Keratinocyte (primary cell): Measurements from ENCODE around the gene TMEM271. TPM values are rescaled to one million over a fixed set of nuclear protein-coding genes. Genes with fewer than 3 reads are reported as not detected.
"Not testable (repeated sequence)": the region's sequence is repeated elsewhere in the genome, so short reads cannot be mapped to it uniquely, and the experiment has no call there.

Experiments used
- DNase-seq: peaks from one replicate; pipeline ENCODE4 v3.0.0-alpha.2; 2011; ENCODE audit warnings: low read depth, missing footprints, low spot score
- FAIRE-seq: peaks from 2 replicates; lab custom pipeline; 2011; peaks lifted over from hg19 to GRCh38; lab: Jason Lieb, UNC
- H2AFZ ChIP-seq: 2 replicates; pipeline ENCODE4 v1.6.0; 2012; ENCODE audit warnings: low read length, control low read depth, inconsistent platforms; ENCODE audit not compliant: control insufficient read depth
- H3K27ac ChIP-seq: 2 replicates; pipeline ENCODE4 v1.5.1; 2011; ENCODE audit warnings: low read length; ENCODE audit not compliant: control insufficient read depth, insufficient read depth
- H3K27me3 ChIP-seq: 3 replicates; pipeline ENCODE4 v1.6.0; 2011; ENCODE audit warnings: low read length; ENCODE audit not compliant: control insufficient read depth, insufficient read depth; ENCODE audit errors: extremely low read depth
- H3K36me3 ChIP-seq, 2 experiments: 2 replicates in 1 of 2; 3 replicates in 1 of 2; pipeline ENCODE4 v1.5.1; 2011; ENCODE audit warnings: low read length in 2 of 2, mild to moderate bottlenecking in 1 of 2; ENCODE audit not compliant: control insufficient read depth in 2 of 2, insufficient read depth in 2 of 2; ENCODE audit errors: extremely low read depth in 1 of 2
- H3K4me1 ChIP-seq: 3 replicates; pipeline ENCODE4 v1.5.1; 2011; ENCODE audit warnings: low read length; ENCODE audit not compliant: control insufficient read depth, insufficient read depth; ENCODE audit errors: extremely low read depth
- H3K4me2 ChIP-seq: 3 replicates; pipeline ENCODE4 v1.6.0; 2011; ENCODE audit warnings: low read depth, low read length; ENCODE audit not compliant: control insufficient read depth, insufficient read depth; ENCODE audit errors: extremely low read depth
- H3K4me3 ChIP-seq, 3 experiments: fragments of 200-600 bp in 1 of 3; sonication (generic) in 1 of 3; 2 replicates in 2 of 3; 3 replicates in 1 of 3; pipeline ENCODE4 v1.5.1; 2011 to 2016; ENCODE audit warnings: low read length in 3 of 3, mild to moderate bottlenecking in 3 of 3, control low read depth in 2 of 3, inconsistent platforms in 1 of 3, low read depth in 1 of 3, mixed read lengths in 1 of 3, mixed run types in 1 of 3, moderate library complexity in 1 of 3; ENCODE audit not compliant: control insufficient read depth in 2 of 3, insufficient read depth in 2 of 3; ENCODE audit errors: extremely low read depth in 1 of 3
- H3K79me2 ChIP-seq: 2 replicates; pipeline ENCODE4 v1.6.0; 2012; ENCODE audit warnings: low read length; ENCODE audit not compliant: control insufficient read depth, insufficient read depth
- H3K9ac ChIP-seq: 3 replicates; pipeline ENCODE4 v1.6.0; 2011; ENCODE audit warnings: low read length; ENCODE audit not compliant: control insufficient read depth, insufficient read depth; ENCODE audit errors: extremely low read depth
- H3K9me1 ChIP-seq: 3 replicates; pipeline ENCODE4 v1.6.0; 2011; ENCODE audit warnings: low read length; ENCODE audit not compliant: control insufficient read depth, insufficient read depth; ENCODE audit errors: extremely low read depth
- H3K9me3 ChIP-seq: 2 replicates; pipeline ENCODE4 v1.5.1; 2012; ENCODE audit warnings: low read depth, low read length; ENCODE audit not compliant: control insufficient read depth
- H4K20me1 ChIP-seq: 3 replicates; pipeline ENCODE4 v1.6.0; 2011; ENCODE audit warnings: low read length; ENCODE audit not compliant: control insufficient read depth, insufficient read depth; ENCODE audit errors: extremely low read depth
- EZH2 ChIP-seq: IDR thresholded peaks from one replicate; pipeline ENCODE4 v1.6.1; 2012; ENCODE audit warnings: inconsistent platforms, mild to moderate bottlenecking, low read length, moderate library complexity
- dilution Hi-C: fragments of 300-500 bp; cut with MboI; formaldehyde crosslinking; loops from one replicate; pipeline ENCODE4 v1.7.0; 2020; ENCODE audit warnings: low sequenced_read_pairs; ENCODE audit not compliant: extremely low pct_ligation_motif_present
- polyA plus RNA-seq, 5 experiments: library from polyadenylated mRNA; depleted of rRNA in 3 of 5; stranded (reverse) in 3 of 5; stranded (forward) in 1 of 5; unstranded in 1 of 5; fragments of >200 nt; gene quantifications; 1 replicate in 1 of 5; 2 replicates in 3 of 5; 3 replicates in 1 of 5; pipeline versions ENCODE4 v1.2.1 to v1.2.3, GENCODE V29; 2011 to 2012; ENCODE audit warnings: missing spikeins in 2 of 5, low read depth in 1 of 5, low replicate concordance in 1 of 5
- TF ChIP-seq, protein P1 (sequence below), 3 experiments: IDR thresholded peaks in 1 of 3; conservative IDR thresholded peaks in 1 of 3; optimal IDR thresholded peaks in 1 of 3; 2 replicates in 2 of 3; 3 replicates in 1 of 3; pipeline versions ENCODE3 to v1.5.1; 2011; ENCODE audit warnings: low read length in 3 of 3, mild to moderate bottlenecking in 3 of 3, moderate library complexity in 2 of 3, control low read depth in 1 of 3, inconsistent platforms in 1 of 3; ENCODE audit not compliant: insufficient read depth in 2 of 3; ENCODE audit errors: extremely low read depth in 1 of 3

TMEM271 gene
- polyA plus RNA-seq, 1 donor (not counting 4 experiments of a cell fraction or from before 2014, with no cell fraction given): not detected

DNA sequence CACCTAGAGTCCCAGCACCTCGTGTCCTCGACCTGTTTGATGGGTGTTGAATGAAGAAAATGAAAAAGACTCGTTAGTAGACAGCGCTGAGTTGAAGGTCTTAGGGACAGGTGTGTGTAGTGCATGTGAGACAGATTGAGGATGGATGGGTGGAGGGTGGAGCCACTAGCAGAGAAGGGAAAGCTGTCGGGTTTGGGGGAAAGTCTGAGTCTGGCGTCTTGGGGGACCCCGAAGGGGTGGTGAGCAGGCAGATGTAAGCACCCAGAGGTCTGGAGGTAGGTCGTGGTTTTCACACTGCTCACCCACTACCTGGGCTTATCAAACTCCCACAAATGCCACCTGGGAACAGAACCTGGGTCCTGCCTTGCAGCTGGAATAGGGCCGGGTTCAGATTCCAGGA, 16.0 kb downstream of the TMEM271 start:
- Histone ChIP-seq H3K79me2 (no peaks in the 10 kb centered on the region), H3K27me3 (peaks cover 15% of the 10 kb centered on the region), H3K9ac (no peak overlapping the region), H2AFZ (no peak overlapping the region), H3K4me2 (no peak overlapping the region), H3K4me3 (no peak overlapping the region), H3K9me3 (no peaks in the 10 kb centered on the region), H3K4me1 (peaks cover 2% of the 10 kb centered on the region), H4K20me1 (no peaks in the 10 kb centered on the region), H3K36me3 (no peaks in the 10 kb centered on the region), H3K27ac (no peak overlapping the region), H3K9me1 (no peaks in the 10 kb centered on the region)
- FAIRE-seq (no peak), DNase-seq (no peak)
- TF ChIP-seq, protein P1, sequence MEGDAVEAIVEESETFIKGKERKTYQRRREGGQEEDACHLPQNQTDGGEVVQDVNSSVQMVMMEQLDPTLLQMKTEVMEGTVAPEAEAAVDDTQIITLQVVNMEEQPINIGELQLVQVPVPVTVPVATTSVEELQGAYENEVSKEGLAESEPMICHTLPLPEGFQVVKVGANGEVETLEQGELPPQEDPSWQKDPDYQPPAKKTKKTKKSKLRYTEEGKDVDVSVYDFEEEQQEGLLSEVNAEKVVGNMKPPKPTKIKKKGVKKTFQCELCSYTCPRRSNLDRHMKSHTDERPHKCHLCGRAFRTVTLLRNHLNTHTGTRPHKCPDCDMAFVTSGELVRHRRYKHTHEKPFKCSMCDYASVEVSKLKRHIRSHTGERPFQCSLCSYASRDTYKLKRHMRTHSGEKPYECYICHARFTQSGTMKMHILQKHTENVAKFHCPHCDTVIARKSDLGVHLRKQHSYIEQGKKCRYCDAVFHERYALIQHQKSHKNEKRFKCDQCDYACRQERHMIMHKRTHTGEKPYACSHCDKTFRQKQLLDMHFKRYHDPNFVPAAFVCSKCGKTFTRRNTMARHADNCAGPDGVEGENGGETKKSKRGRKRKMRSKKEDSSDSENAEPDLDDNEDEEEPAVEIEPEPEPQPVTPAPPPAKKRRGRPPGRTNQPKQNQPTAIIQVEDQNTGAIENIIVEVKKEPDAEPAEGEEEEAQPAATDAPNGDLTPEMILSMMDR (optimal IDR thresholded peaks at IDR 0.05 in 1 of 3, IDR thresholded peaks at IDR 0.05 in 1 of 3, conservative IDR thresholded peaks at IDR 0.05 in 1 of 3; ENCODE audit: extremely low read depth in 1 of 3, insufficient read depth in 2 of 3, low read length in 3 of 3): no peak
- no peak for TF ChIP-seq EZH2
- dilution Hi-C loops: no loop called here

DNA sequence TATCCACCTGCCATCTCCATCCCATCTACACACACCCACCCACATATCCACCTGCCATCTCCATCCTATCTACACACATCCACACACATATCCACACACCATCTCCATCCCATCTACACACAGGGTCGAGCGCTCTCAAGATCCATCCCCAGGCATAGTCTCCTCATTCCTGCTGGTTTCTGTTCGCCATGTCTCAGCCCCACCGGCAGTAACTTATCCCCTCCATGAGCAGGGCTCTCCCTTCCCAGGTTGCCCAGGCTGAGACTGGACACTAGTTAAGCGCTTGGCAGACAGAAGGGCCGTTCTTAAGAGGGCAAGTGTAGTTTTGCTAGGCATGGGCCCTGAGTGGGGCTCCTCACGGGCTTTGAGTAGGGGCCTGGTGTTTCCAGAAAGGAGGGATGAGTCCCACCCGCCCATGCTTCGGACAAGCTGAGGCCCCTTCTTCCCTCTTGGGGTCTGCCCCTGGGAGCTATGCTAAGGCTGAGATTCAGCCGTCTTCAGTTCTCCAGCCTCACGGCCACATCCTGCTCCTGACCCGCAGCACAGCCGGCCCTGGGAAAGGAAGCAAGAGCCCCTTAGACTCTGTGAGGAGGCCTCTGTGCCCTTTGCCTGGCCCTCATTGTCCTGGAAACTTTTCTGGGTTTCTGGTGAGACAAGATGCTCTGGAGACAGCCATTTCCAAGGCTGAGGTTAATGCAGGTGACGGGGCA, 20.4 kb downstream of the TMEM271 start:
- no peak overlapping the region for H3K4me3 ChIP-seq
- no peaks in the 10 kb centered on the region for H3K9me1 ChIP-seq
- no peaks in the 10 kb centered on the region for H3K36me3 ChIP-seq
- no peaks in the 10 kb centered on the region for H4K20me1 ChIP-seq
- dilution Hi-C loops: no loop called here
- no peaks in the 10 kb centered on the region for H3K9me3 ChIP-seq
- no peak overlapping the region for H3K9ac ChIP-seq
- H3K79me2 ChIP-seq: no peaks in the 10 kb centered on the region
- H2AFZ ChIP-seq: no peak overlapping the region
- DNase-seq: no peak
- TF ChIP-seq, protein P1 (optimal IDR thresholded peaks at IDR 0.05 in 1 of 3, IDR thresholded peaks at IDR 0.05 in 1 of 3, conservative IDR thresholded peaks at IDR 0.05 in 1 of 3; ENCODE audit: extremely low read depth in 1 of 3, insufficient read depth in 2 of 3, low read length in 3 of 3): no peak
- TF ChIP-seq EZH2: no peak
- no peaks in the 10 kb centered on the region for H3K4me1 ChIP-seq
- peak; percentile 51 for FAIRE-seq
- no peak overlapping the region for H3K4me2 ChIP-seq
- peaks cover 11% of the 10 kb centered on the region for H3K27me3 ChIP-seq
- H3K27ac ChIP-seq: no peak overlapping the region

DNA sequence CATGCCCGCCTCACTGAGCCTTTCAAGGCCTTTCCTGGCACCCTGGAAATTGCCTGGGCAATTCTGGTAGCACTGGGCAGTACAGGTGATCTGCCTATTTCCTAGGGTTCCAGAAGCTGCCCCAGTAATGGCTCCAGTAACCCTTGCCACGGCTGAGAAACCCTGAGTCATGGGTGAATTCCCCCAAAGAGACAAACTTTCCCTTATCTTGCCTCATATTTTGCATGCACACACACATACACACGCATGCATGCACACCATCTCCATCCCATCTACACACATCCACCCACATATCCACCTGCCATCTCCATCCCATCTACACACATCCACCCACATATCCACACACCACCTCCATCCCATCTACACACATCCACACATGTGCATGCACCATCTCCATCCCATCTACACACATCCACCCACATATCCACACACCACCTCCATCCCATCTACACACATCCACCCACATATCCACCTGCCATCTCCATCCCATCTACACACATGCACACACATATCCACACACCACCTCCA, 21.2 kb downstream of the TMEM271 start:
- H3K27ac ChIP-seq, H3K9me3 ChIP-seq, dilution Hi-C loops, H2AFZ ChIP-seq, H3K27me3 ChIP-seq, H3K4me1 ChIP-seq, H4K20me1 ChIP-seq, H3K36me3 ChIP-seq, H3K4me2 ChIP-seq, H3K9ac ChIP-seq, H3K9me1 ChIP-seq, H3K4me3 ChIP-seq, H3K79me2 ChIP-seq, DNase-seq, FAIRE-seq: not testable (repeated sequence)
